RWPE2 (cell line): Measurements from ENCODE around the gene PLXND1.

ENCODE experiments used
- ATAC-seq: fragments of 200-7000 bp; cut with Tn5 transposase; 3 replicates; pipeline ENCODE4 v1.9.1; 2021; ENCODE audit warnings: low read depth
- DNase-seq: peaks from one replicate; pipeline ENCODE4 v3.0.0-alpha.2; 2020; ENCODE audit warnings: low spot score
- H3K27ac ChIP-seq: fragments of 450-650 bp; 2 replicates; pipeline ENCODE4 v1.5.1; 2017; ENCODE audit warnings: mild to moderate bottlenecking; ENCODE audit not compliant: poor library complexity, severe bottlenecking
- H3K27me3 ChIP-seq: fragments of 250-450 bp; sonication (Bioruptor Pico); 2 replicates; pipeline ENCODE4 v1.5.1; 2021; ENCODE audit warnings: mild to moderate bottlenecking, moderate library complexity; ENCODE audit not compliant: insufficient read depth, poor library complexity, severe bottlenecking
- H3K36me3 ChIP-seq: fragments of 250-450 bp; sonication (Bioruptor Pico); 2 replicates; pipeline ENCODE4 v1.5.1; 2020; ENCODE audit warnings: low read depth, mild to moderate bottlenecking, moderate library complexity
- H3K4me1 ChIP-seq: fragments of 250-450 bp; sonication (Bioruptor Pico); 2 replicates; pipeline ENCODE4 v1.5.1; 2021; ENCODE audit warnings: mild to moderate bottlenecking, moderate library complexity; ENCODE audit not compliant: insufficient read depth, poor library complexity, severe bottlenecking
- H3K4me3 ChIP-seq: fragments of 250-450 bp; sonication (Bioruptor Pico); 2 replicates; pipeline ENCODE4 v1.5.1; 2021; ENCODE audit warnings: mild to moderate bottlenecking, moderate library complexity; ENCODE audit not compliant: severe bottlenecking
- H3K9me3 ChIP-seq: fragments of 250-450 bp; sonication (Bioruptor Pico); 2 replicates; pipeline ENCODE4 v1.5.1; 2021; ENCODE audit warnings: mild to moderate bottlenecking, moderate library complexity; ENCODE audit not compliant: severe bottlenecking
- TF ChIP-seq, protein P1 (sequence below): fragments of 450-650 bp; IDR thresholded peaks from one replicate; pipeline ENCODE4 v1.5.1; 2017; ENCODE audit warnings: mild to moderate bottlenecking, moderate library complexity; ENCODE audit not compliant: poor library complexity, severe bottlenecking

Gene PLXND1

DNA sequence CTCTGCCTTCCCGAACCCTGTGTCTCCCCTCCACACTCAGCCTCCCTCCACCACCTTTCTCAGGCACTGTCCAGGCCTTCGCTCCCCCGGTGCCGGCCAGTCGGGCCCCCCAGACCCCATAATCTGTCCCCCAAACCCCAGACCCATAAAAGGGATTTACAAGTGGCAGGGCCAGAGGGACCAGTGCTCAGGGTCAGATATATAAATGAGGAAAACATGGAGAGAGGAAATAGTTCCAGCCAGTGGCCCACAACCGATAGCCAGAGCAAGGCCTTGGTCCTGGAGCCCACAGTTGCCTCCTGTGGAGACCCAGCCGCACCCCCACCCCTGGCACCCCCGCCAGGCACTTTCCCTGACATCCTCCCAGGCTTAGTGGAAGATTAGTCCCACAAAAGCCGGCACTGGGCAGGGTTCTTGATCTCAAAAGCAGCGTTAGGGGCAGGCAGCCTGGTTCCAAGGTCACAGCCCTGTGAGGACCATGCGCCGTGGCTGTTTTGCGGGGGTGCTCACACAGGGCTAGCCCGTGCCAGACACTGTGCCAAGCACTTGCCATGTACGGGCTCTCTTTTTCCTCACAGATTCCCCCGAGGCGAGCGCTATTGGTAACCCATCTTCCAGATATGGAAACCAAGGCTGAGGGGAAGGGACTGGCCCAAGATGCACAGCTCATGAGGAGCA is 1.1 kb upstream of the PLXND1 start:
- no peak for DNase-seq
- Histone ChIP-seq H3K4me3 (peak overlapping the region; percentile 46), H3K4me1 (no peaks in the 10 kb centered on the region), H3K36me3 (no peaks in the 10 kb centered on the region), H3K9me3 (no peaks in the 10 kb centered on the region), H3K27me3 (peaks cover 16% of the 10 kb centered on the region), H3K27ac (no peak overlapping the region)
- no peak for ATAC-seq
- TF ChIP-seq, protein P1, sequence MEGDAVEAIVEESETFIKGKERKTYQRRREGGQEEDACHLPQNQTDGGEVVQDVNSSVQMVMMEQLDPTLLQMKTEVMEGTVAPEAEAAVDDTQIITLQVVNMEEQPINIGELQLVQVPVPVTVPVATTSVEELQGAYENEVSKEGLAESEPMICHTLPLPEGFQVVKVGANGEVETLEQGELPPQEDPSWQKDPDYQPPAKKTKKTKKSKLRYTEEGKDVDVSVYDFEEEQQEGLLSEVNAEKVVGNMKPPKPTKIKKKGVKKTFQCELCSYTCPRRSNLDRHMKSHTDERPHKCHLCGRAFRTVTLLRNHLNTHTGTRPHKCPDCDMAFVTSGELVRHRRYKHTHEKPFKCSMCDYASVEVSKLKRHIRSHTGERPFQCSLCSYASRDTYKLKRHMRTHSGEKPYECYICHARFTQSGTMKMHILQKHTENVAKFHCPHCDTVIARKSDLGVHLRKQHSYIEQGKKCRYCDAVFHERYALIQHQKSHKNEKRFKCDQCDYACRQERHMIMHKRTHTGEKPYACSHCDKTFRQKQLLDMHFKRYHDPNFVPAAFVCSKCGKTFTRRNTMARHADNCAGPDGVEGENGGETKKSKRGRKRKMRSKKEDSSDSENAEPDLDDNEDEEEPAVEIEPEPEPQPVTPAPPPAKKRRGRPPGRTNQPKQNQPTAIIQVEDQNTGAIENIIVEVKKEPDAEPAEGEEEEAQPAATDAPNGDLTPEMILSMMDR, result no peak

- TF ChIP-seq, protein P1, result no peak
Observed at GRCh38 chr3:129605922-129606635, 397 bp downstream of the PLXND1 start.

DNA sequence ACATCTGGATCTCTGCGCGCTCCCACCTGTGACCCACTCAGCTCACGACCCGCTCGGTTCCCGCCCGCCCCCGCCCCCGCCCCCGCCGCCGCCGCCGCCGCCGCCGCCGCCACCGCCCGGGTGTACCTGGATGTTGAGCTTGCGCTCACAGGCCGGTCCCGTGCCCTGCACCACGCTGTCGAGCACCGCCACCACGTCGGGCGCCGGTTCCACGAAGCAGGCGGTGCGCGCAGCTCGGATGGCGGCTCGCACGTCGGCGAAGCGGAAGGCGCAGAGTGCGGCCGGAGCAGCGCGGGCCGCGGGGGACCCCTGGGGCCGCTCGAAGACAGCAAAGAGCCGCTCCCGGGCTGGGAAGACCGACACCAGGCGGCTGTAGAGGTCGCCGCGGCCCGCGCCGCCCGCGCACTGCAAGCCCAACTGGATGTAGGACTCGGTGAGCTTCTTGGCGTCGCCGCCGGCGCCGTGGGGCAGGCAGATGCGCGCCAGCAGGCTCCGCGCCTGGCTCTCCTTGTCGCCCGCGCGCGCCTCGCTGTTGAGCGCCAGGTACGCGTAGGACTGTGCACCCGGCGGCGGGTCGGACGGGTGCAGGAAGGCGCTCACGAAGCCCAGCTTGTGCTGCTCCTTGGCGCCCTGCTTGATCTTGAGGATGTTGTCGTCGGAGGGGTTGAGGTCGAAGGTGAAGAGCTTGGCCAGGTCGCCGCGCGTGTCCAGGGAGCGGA is 1.1 kb downstream of the PLXND1 start:
- peak overlapping the region; percentile 46 for H3K4me3 ChIP-seq
- ATAC-seq (peak; percentile 43), DNase-seq (no peak)
- TF ChIP-seq, protein P1, result no peak
- no peak overlapping the region for H3K27ac ChIP-seq
- no peaks in the 10 kb centered on the region for H3K9me3 ChIP-seq
- H3K4me1 ChIP-seq, result no peaks in the 10 kb centered on the region
- no peaks in the 10 kb centered on the region for H3K36me3 ChIP-seq
- H3K27me3 ChIP-seq, result peaks cover 16% of the 10 kb centered on the region

More at GRCh38 chr3:129605922-129606635, 397 bp downstream of the PLXND1 start:
- H3K36me3 ChIP-seq, result no peaks in the 10 kb centered on the region
- ATAC-seq (peak; percentile 7; the same call in 1 of the 3 replicates), DNase-seq (no peak)
- H3K4me1 ChIP-seq, result no peaks in the 10 kb centered on the region
- H3K27me3 ChIP-seq, result peaks cover 16% of the 10 kb centered on the region
- peak overlapping the region; percentile 46 for H3K4me3 ChIP-seq
- H3K27ac ChIP-seq, result no peak overlapping the region
- no peaks in the 10 kb centered on the region for H3K9me3 ChIP-seq

GRCh38 chr3:129604767-129605166 is 1.7 kb downstream of the PLXND1 start:
- TF ChIP-seq, protein P1, result no peak
- no peak overlapping the region for H3K4me3 ChIP-seq
- no peak overlapping the region for H3K27ac ChIP-seq
- H3K36me3 ChIP-seq, result no peaks in the 10 kb centered on the region
- DNase-seq (no peak), ATAC-seq (no peak)
- H3K4me1 ChIP-seq, result no peaks in the 10 kb centered on the region
- no peaks in the 10 kb centered on the region for H3K9me3 ChIP-seq
- peaks cover 16% of the 10 kb centered on the region for H3K27me3 ChIP-seq
